WTC11 (cell line): ENCODE results near the gene GALNT2. TPM values are rescaled to one million over a fixed set of nuclear protein-coding genes. Genes with fewer than 3 reads are reported as not detected.

Experiments
- ATAC-seq: fragments of 200-7000 bp; cut with Tn5 transposase; 2 replicates; pipeline ENCODE4 v1.10.0; 2021; ENCODE audit warnings: mild to moderate bottlenecking, moderate library complexity
- CTCF ChIA-PET: fragments of 300-600 bp; sonication (Branson Sonifier 250); formaldehyde crosslinking; loops from one replicate; lab custom pipeline; 2021; ENCODE audit warnings: antibody characterized with exemption; lab: Charles Lee
- POLR2A ChIA-PET: fragments of 350-600 bp; sonication (Branson Sonifier 250); formaldehyde crosslinking; loops from one replicate; lab custom pipeline; 2021; ENCODE audit warnings: antibody characterized with exemption; lab: Charles Lee
- DNase-seq: peaks from one replicate; pipeline ENCODE4 v3.0.0; 2021; ENCODE audit warnings: low spot score
- H3K27ac Mint-ChIP-seq: 2 replicates; pipeline ENCODE4 v1.8.0; 2021; ENCODE audit warnings: mixed read lengths
- H3K27me3 Mint-ChIP-seq: 2 replicates; pipeline ENCODE4 v1.8.0; 2021; ENCODE audit warnings: low read depth, mild to moderate bottlenecking, moderate library complexity, mixed read lengths
- H3K36me3 Mint-ChIP-seq: 2 replicates; pipeline ENCODE4 v1.8.0; 2021; ENCODE audit warnings: mixed read lengths
- H3K4me1 Mint-ChIP-seq: 2 replicates; pipeline ENCODE4 v1.8.0; 2022; ENCODE audit warnings: mixed read lengths
- H3K4me3 Mint-ChIP-seq: 2 replicates; pipeline ENCODE4 v1.8.0; 2021; ENCODE audit warnings: mild to moderate bottlenecking, moderate library complexity, mixed read lengths
- H3K9me3 Mint-ChIP-seq: 2 replicates; pipeline ENCODE4 v1.8.0; 2021; ENCODE audit warnings: mixed read lengths
- ATF2 ChIP-seq: sonication (generic); formaldehyde crosslinking; IDR thresholded peaks from 2 replicates; pipeline ENCODE4 v1.8.1; 2022; ENCODE audit warnings: low read depth, missing genetic modification reagents, borderline replicate concordance
- ERG ChIP-seq: fragments of 250-450 bp; sonication (Bioruptor Pico); IDR thresholded peaks from 2 replicates; pipeline ENCODE4 v1.8.0; 2021; ENCODE audit warnings: mild to moderate bottlenecking
- PREB ChIP-seq: sonication (generic); formaldehyde crosslinking; IDR thresholded peaks from 2 replicates; pipeline ENCODE4 v1.8.1; 2022; ENCODE audit warnings: mild to moderate bottlenecking, missing genetic modification reagents, moderate library complexity, borderline replicate concordance
- PRRX2 ChIP-seq: fragments of 250-450 bp; sonication (Bioruptor Pico); IDR thresholded peaks from 2 replicates; pipeline ENCODE4 v1.8.0; 2021; ENCODE audit warnings: mild to moderate bottlenecking
- RORB ChIP-seq: fragments of 250-450 bp; sonication (Bioruptor Pico); IDR thresholded peaks from 2 replicates; pipeline ENCODE4 v1.9.0; 2021; ENCODE audit warnings: mild to moderate bottlenecking
- TCF7 ChIP-seq: sonication (generic); formaldehyde crosslinking; IDR thresholded peaks from 2 replicates; pipeline ENCODE4 v1.8.0; 2022; ENCODE audit warnings: mild to moderate bottlenecking, low read depth, missing genetic modification reagents, moderate library complexity
- USF1 ChIP-seq: sonication (generic); formaldehyde crosslinking; IDR thresholded peaks from 2 replicates; pipeline ENCODE4 v1.8.0; 2022; ENCODE audit warnings: mild to moderate bottlenecking, missing genetic modification reagents
- USF2 ChIP-seq: sonication (generic); formaldehyde crosslinking; IDR thresholded peaks from 2 replicates; pipeline ENCODE4 v1.8.1; 2023; ENCODE audit warnings: mild to moderate bottlenecking, missing genetic modification reagents, moderate library complexity
- ZBTB43 ChIP-seq: sonication (generic); formaldehyde crosslinking; IDR thresholded peaks from 2 replicates; pipeline ENCODE4 v1.8.1; 2023; ENCODE audit warnings: mild to moderate bottlenecking, missing genetic modification reagents
- ZMAT4 ChIP-seq: fragments of 250-450 bp; sonication (Bioruptor Pico); IDR thresholded peaks from 2 replicates; pipeline ENCODE4 v1.9.0; 2021; ENCODE audit warnings: mild to moderate bottlenecking
- ZNF232 ChIP-seq: sonication (generic); formaldehyde crosslinking; IDR thresholded peaks from 2 replicates; pipeline ENCODE4 v1.8.0; 2022; ENCODE audit warnings: mild to moderate bottlenecking, missing genetic modification reagents
- ZNF425 ChIP-seq: fragments of 250-450 bp; sonication (Bioruptor Pico); conservative IDR thresholded peaks from 2 replicates; pipeline ENCODE4 v1.9.0; 2021; ENCODE audit warnings: mild to moderate bottlenecking
- total RNA-seq: library from RNA; stranded (reverse); gene quantifications from 3 replicates; pipeline ENCODE4 v1.2.3, GENCODE V29; 2021

Gene GALNT2
- total RNA-seq, 1 experiment from 2014 or later: 74.8 TPM

- no peak for TF ChIP-seq ZBTB43 (CRISPR knock-in tag)
- TF ChIP-seq ZNF232 (CRISPR knock-in tag): no peak
- TF ChIP-seq ZMAT4 (CRISPR knock-in tag): no peak
- no peak for TF ChIP-seq USF1 (CRISPR knock-in tag)
- TF ChIP-seq PRRX2: no peak
- no peak for TF ChIP-seq ATF2 (CRISPR knock-in tag)
- TF ChIP-seq RORB (CRISPR knock-in tag): no peak
These were observed 36.8 kb upstream of the GALNT2 start (continued) for GRCh38 chr1:230030122-230030821.

GRCh38 chr1:230031131-230031530 is 35.9 kb upstream of the GALNT2 start:
- no peak overlapping the region for H3K4me3 Mint-ChIP-seq
- ATAC-seq: no peak
- H3K27ac Mint-ChIP-seq: no peak overlapping the region
- peaks cover 5% of the 10 kb centered on the region for H3K36me3 Mint-ChIP-seq
- TF ChIP-seq TCF7 (CRISPR knock-in tag) (no peak), PREB (CRISPR knock-in tag) (no peak), USF2 (CRISPR knock-in tag) (no peak), ERG (CRISPR knock-in tag) (no peak), ZNF425 (CRISPR knock-in tag) (no peak)
- TF ChIP-seq, all 79 proteins: peak for 0
- ChIA-PET CTCF (no interaction called here), POLR2A (no interaction called here)
- Mint-ChIP-seq H3K9me3 (peaks cover 13% of the 10 kb centered on the region), H3K27me3 (no peaks in the 10 kb centered on the region; the same call in none of the 2 replicates), H3K4me1 (peaks cover 17% of the 10 kb centered on the region)
- DNase-seq: no peak
